Breast epithelium (tissue), 3 donors: Measurements from ENCODE around the gene PCDHA9.

Source experiments
- CTCF ChIP-seq, 3 donors: fragments of 450-650 bp; IDR thresholded peaks; one replicate each; pipeline ENCODE4 v1.5.1; 2016 to 2017; ENCODE audit warnings: antibody characterized with exemption in 3 of 3, mild to moderate bottlenecking in 3 of 3, moderate library complexity in 3 of 3
- POLR2A ChIP-seq: fragments of 450-650 bp; IDR thresholded peaks from one replicate; pipeline ENCODE4 v1.6.1; 2016; ENCODE audit warnings: antibody characterized with exemption, mild to moderate bottlenecking, moderate library complexity
- POLR2AphosphoS5 ChIP-seq, 3 donors: sonication (generic); formaldehyde crosslinking; IDR thresholded peaks; one replicate each; pipeline ENCODE4 v1.6.1; 2017; ENCODE audit warnings: antibody characterized with exemption in 3 of 3

GRCh38 chr5:140877262-140877581 is 29.0 kb downstream of the PCDHA9 start:
- TF ChIP-seq POLR2A (no peak), CTCF (IDR thresholded peaks at IDR 0.05) (no peak), POLR2AphosphoS5 (IDR thresholded peaks at IDR 0.05) (no peak)
